Measurements from ENCODE around the gene ECSIT.
"Not testable (repeated sequence)": the region's sequence is repeated elsewhere in the genome, so short reads cannot be mapped to it uniquely, and the experiment has no call there.

Gene ECSIT

GRCh38 chr19:11479090-11479897 lies 49.6 kb downstream of the ECSIT start:
- DNase-seq (ENCODE audit: low read depth, low spot score): no peak

- no peak for DNase-seq (ENCODE audit: low read depth, low spot score)
These were observed 50.5 kb downstream of the ECSIT start for GRCh38 chr19:11478167-11479089.

- DNase-seq (ENCODE audit: low read depth, low spot score): no peak
These were observed 53.1 kb downstream of the ECSIT start for GRCh38 chr19:11475861-11476260.

- DNase-seq (ENCODE audit: low read depth, low spot score): not testable (repeated sequence)
These were observed 53.6 kb downstream of the ECSIT start for GRCh38 chr19:11475343-11475742.

- no peak for DNase-seq (ENCODE audit: low read depth, low spot score)
These were observed 55.2 kb downstream of the ECSIT start for GRCh38 chr19:11473725-11474124.

GRCh38 chr19:11468266-11468845 lies 60.6 kb downstream of the ECSIT start:
- DNase-seq (ENCODE audit: low read depth, low spot score): not testable (repeated sequence)

GRCh38 chr19:11465600-11465999 lies 63.3 kb downstream of the ECSIT start:
- DNase-seq (ENCODE audit: low read depth, low spot score): no peak

- DNase-seq (ENCODE audit: low read depth, low spot score): no peak
These were observed 64.3 kb downstream of the ECSIT start for GRCh38 chr19:11464333-11465265.

GRCh38 chr19:11463391-11463790 lies 65.5 kb downstream of the ECSIT start:
- DNase-seq (ENCODE audit: low read depth, low spot score): no peak

GRCh38 chr19:11461453-11461852 lies 67.5 kb downstream of the ECSIT start:
- no peak for DNase-seq (ENCODE audit: low read depth, low spot score)

- DNase-seq (ENCODE audit: low read depth, low spot score): no peak
These were observed 68.7 kb downstream of the ECSIT start for GRCh38 chr19:11460207-11460606.

GRCh38 chr19:11458912-11459311 lies 70.0 kb downstream of the ECSIT start:
- DNase-seq (ENCODE audit: low read depth, low spot score): not testable (repeated sequence)

- no peak for DNase-seq (ENCODE audit: low read depth, low spot score)
These were observed 70.6 kb downstream of the ECSIT start for GRCh38 chr19:11458236-11458900.

- no peak for DNase-seq (ENCODE audit: low read depth, low spot score)
These were observed 71.1 kb downstream of the ECSIT start for GRCh38 chr19:11457831-11458230.

- no peak for DNase-seq (ENCODE audit: low read depth, low spot score)
These were observed 71.8 kb downstream of the ECSIT start for GRCh38 chr19:11457115-11457514.

- DNase-seq (ENCODE audit: low read depth, low spot score): no peak
These were observed 72.3 kb downstream of the ECSIT start for GRCh38 chr19:11456659-11457058.
